Glomerular visceral epithelial cell (primary cell): ENCODE measurements around the gene DCD.
"Not testable (repeated sequence)": the region's sequence is repeated elsewhere in the genome, so short reads cannot be mapped to it uniquely, and the experiment has no call there.

Experiments
- DNase-seq: peaks from one replicate; pipeline ENCODE4 v3.0.0-alpha.2; 2016; ENCODE audit errors: extremely low spot score

The DCD gene

DNA sequence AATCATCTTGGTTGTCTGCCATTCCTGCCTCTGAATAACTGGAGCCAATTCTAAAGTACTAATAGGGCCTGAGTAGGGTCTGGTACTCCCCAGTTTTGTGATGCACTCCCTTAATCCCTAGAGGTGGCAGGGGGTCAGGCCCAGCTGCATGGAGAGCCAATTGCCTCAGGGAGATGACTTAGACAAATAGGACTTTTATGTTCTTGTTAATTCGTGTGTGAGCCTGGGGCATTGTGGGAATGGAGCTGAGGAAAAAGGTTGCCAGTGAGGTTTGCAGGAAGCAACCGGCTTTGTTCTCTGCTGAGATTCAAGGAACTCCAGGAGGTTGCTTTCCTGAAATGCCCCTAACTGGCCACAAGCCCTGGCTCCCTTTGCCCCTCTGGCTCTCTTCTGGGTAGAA lies 6.8 kb upstream of the DCD start:
- DNase-seq: no peak

GRCh38 chr12:54653025-54653424 lies 4.9 kb upstream of the DCD start:
- DNase-seq: no peak

DNA sequence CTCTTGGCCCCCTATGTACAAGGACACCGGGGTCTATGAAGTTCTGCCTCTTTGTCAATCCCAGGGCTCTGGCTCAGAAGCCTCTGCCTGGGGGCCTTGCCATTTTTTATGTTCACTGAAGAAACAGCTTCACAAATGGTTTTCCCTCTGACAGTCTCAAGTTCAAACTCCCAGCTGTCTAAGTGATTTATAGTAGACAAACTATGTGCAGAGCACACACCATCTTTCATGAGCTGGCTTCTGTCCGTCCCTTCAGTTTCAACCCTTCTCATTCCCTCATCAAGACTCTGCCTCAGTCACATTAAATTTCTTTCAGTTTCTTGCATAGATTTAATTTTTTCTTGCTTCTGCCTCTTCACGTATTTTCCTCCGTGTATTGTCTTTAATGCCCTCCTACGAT lies 2.7 kb upstream of the DCD start:
- DNase-seq: no peak

DNA sequence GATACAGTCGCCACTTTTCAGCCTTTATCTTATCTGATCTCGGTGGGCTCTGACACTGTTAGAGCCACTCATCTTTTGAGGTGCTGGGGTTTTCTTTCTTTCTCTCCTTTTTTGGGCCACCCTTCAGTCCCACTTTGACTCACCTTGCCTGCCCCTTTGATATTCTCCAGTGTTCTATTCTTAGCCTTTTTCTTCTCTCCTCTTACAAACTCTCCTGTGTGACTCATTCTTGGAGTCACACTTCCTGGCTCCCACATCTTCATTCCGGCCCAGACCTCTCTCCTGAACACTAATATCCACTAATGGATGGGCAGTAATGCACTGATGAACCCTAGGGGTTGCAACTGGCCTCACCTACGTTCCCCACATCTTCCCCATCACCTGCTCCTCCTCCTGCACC lies 2.2 kb upstream of the DCD start:
- DNase-seq: no peak

DNA sequence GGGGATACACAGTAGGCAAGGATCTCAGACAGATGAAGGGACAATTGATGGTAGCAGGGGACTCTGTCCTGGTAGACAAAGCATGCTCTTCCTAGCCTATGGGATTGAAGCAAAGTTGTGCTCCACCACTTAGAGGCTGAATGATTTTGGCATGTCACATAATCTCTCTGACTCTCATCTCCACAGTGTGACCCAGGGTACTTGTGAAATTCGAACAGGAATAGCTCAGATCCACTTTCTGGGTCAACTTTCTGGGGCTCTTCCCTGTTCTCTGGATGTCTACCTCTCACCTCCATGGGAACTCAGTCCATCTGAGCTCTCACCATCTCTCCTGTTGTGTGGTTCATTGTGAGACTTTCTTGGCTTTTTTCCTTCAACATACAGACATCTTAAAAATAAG lies 1.7 kb upstream of the DCD start:
- DNase-seq: no peak

DNA sequence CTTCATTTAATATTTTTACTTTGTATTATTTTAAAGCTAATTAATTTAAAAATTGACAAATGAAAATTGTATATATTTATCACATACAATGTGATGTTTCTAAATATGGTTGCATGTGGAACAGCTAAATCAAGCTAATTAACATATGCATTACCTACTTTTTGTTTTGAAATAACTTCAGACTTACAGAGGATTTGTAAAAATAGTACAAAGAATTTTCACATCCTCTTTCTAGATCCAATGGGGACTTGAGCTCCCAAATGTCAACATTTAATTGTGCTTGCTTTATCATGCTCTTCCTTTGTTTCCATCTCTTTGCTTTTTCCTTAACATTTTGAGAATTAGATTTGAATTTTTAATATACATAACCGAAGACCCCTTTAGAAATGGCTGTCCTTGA lies 6.6 kb downstream of the DCD start:
- no peak for DNase-seq

DNA sequence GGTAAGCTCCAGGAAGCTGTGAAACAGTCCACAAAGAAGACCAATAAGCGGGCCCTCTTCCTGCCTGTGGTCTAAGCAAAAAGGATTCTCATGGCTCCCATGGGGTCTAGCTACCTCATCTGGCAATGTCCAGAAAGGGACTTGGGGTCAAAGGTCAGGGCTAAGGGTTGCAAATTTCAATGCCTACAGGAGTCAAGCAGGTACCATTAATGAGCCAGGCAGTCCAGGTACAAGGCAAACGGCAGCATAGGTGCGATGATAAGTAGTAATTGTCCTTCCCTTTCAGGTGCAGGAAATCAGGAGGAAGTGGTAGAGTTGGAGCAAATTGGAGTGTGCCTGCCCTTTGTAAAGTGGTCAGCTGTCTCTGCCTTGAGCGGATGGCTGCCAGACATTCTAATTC lies 7.1 kb downstream of the DCD start:
- DNase-seq: no peak

DNA sequence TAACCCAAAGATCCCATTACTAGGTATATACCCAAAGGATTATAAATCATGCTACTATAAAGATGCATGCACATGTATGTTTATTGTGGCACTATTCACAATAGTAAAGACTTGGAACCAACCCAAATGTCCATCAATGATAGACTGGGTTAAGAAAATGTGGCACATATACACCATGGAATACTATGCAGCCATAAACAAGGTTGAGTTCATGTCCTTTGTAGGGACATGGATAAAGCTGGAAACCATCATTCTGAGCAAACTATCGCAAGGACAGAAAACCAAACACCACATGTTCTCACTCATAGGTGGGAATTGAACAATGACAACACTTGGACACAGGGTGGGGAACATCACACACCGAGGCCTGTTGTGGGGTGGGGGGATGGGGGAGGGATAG lies 9.1 kb downstream of the DCD start:
- not testable (repeated sequence) for DNase-seq

DNA sequence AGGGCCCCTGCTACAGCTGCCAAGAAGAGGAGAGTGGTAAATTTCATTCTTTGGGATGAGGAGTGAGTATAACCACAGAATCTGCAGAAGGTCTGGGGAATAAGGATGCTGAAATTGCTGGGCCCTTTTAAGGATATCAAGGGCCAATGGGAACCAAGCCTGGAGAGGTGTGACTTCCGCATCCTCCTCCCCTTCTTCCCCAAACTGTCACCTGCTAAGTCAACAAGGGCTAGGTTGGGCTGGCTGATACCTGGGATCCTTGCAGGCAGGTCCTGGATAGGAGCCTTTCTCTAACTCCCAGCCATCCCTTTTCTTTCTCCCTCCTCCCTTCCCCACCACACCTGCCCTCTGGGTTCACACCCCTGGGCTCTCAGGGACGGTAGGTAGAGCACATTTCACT lies 13.4 kb downstream of the DCD start, which contains the start of gene LACRT:
Gene LACRT (minus strand): TSS at position 101 of the 400 bp plus-strand sequence. CDS start 54 bp downstream, at position 47.
- no peak for DNase-seq

- DNase-seq: no peak
Observed at GRCh38 chr12:54631988-54632728, 16.0 kb downstream of the DCD start.

DNA sequence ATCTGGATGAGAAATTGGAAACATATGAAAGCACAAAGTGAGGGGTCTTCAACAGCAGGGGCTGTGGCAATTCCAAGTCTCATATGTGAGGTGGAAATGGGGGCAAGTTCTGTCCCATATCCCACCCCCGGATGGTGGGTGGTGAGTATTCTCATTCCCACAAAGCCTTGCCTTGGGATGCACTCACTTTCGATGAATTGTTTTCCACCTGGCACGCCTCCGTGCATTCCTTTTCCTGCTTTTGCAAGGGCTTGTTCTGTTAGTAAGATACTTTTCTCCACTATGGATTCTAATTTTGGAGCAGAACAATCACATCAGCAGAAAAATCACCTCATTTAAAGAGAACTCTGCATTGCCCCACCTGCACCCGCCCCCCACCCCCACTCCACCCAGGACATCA lies 16.6 kb downstream of the DCD start:
- no peak for DNase-seq

DNA sequence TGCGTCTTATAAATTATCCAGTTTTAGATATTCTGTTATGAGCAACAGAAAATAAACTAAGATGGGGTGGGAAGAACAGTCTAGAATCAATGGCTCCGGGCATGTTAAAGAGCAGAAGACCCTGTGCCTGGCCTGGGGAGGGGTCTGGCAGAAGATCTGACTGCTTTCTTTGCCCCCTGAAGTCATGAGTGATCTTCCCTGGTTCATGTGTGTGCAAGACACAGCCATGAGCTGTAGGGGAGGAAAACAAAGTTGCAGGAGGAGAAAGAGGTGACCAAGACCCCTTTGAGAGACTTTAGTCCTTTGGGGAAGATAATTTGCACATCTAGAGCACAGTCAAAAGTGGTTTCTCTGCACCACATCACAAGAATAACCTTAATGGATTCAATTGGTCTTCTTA lies 18.2 kb downstream of the DCD start:
- no peak for DNase-seq

GRCh38 chr12:54628186-54628846 lies 19.8 kb downstream of the DCD start:
- DNase-seq: no peak

DNA sequence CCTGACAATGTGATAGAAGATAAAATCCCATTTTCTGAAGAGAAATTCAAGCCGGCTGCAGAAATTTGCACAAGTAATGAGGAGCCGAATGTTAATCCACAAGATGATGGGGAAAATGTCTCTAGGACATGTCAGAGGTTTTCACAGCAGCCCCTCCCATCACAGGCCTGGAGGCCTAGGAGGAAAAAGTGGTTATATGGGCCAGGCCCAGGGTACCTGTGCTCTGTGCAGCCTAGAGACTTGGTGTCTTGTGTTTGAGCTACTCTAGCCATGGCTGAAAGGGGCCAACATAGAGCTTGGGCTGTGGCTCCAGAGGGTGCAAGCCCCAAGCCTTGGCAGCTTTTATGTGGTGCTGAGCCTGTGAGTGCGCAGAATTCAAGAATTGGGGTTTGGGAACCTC lies 20.9 kb downstream of the DCD start:
- DNase-seq: no peak

DNA sequence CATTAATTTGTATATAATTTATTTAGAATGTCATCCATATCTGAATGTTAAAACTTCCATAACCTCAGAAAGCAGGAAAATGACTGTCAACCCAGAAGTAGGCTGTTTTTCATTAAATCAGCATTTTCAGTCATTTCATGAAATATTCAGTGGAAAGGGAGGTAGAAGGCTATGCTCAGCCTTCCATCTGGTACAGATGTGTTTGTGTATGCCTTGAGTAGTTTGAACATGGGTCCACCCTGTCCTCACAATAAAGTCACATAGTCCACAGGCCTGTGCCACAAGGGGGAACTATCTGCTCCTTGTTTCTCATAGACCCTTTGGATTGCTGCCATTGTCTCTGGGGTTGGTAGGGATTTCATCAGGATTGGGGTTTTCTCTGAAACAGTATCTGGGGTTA lies 22.6 kb downstream of the DCD start:
- no peak for DNase-seq

- DNase-seq: no peak
Observed at GRCh38 chr12:54624315-54625279, 23.6 kb downstream of the DCD start.

- no peak for DNase-seq
Observed at GRCh38 chr12:54622463-54623183, 25.5 kb downstream of the DCD start.

DNA sequence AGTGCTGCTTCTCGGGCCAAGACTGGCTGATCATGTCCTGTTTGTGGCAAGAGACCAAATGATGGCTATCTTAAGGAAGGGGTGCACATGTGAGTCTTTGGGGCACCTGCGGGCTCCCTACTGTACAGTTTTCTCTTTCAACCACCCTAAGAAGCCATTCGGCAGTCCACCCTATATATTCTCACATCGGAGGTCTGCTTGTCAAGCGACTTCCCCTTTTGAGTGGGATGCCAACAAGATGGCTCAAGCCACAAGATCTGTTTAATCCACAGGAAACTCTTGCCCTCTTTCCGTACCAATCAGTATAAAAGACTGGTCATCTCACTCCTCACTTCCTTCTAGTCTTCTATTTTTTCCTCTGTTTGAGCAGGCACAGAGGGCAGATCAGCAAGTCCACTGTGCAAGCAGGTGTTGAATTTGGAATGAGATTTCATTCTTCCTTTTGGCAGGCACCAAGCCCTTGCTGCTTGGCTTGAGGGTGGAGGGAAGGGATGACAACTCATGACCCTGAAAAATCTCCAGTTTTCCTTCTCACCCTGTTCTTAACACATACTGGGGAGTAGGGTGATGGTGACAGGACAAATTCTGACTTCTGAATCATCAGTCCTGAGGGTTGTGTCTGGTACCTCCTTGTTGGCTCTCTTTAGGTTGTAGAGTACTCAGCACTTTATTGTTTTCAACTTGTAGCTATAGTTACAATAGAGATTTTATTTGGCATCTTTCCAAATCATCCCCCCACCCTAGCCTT lies 31.1 kb downstream of the DCD start:
- no peak for DNase-seq

DNA sequence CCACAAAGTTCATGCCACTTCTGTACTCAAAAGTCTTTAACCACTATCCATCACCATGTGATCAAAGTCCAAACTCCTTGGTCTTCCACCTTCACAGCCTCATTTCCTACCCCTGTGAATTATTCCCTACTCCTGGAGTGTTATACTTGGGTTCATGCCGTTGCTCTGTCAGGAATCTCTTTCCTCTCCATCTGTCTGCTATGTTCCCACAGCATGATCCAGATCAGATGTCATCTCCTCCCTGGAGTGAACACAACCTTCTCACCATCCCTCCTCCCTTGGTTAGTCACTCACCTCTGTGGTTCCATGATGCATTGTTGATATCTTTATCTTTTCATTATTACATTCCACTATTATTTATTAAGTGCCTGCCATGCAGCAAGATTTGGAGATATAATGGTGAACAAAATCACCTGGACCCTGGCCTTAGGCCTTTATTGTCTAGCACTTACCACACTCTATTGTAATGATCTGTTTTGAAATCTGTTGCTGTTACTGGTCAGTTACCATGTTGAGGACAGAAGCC lies 35.9 kb downstream of the DCD start:
- no peak for DNase-seq

GRCh38 chr12:54611715-54612149 lies 36.4 kb downstream of the DCD start:
- DNase-seq: no peak

DNA sequence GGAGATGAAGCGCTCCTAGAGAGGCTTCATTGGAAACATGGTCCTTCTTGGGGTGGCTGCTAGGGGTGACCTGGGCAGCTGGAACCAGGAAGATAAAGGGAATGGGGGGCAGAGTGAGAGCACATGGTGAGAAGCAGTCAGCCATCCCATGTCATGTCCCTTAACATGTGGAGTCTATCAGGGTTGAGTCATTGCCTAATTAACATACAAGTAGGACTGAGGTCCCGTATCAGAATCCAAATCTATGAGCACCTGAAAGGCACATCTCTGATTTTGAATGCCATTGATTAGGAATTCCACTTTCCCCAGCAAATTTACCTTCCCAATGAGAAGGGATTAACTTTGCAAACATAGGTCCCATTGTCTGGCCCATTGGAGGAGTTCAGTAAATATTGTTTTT lies 39.4 kb downstream of the DCD start:
- no peak for DNase-seq
